Activated CD4-positive, alpha-beta T cell treated with anti-CD3 and anti-CD28 coated beads for 48 hours (primary cell): ENCODE measurements around the gene MEGF6.

Experiments used
- DNase-seq: peaks from one replicate; pipeline ENCODE4 v3.0.0-alpha.2; 2020

MEGF6 gene

GRCh38 chr1:3499611-3500010 is 111.7 kb downstream of the MEGF6 start:
- DNase-seq = no peak

- no peak for DNase-seq
Measured at GRCh38 chr1:3498986-3499385, 112.3 kb downstream of the MEGF6 start.

GRCh38 chr1:3498246-3498930 is 112.9 kb downstream of the MEGF6 start:
- no peak for DNase-seq

- no peak for DNase-seq
Measured at GRCh38 chr1:3497521-3497920, 113.8 kb downstream of the MEGF6 start.

GRCh38 chr1:3496916-3497315 is 114.4 kb downstream of the MEGF6 start:
- DNase-seq = no peak

- DNase-seq = no peak
Measured at GRCh38 chr1:3495776-3496745, 115.2 kb downstream of the MEGF6 start.

GRCh38 chr1:3494321-3495308 is 116.7 kb downstream of the MEGF6 start:
- DNase-seq = no peak

- DNase-seq = no peak
Measured at GRCh38 chr1:3492545-3493246, 118.6 kb downstream of the MEGF6 start.

- peak; percentile 89 for DNase-seq
Measured at GRCh38 chr1:3491291-3492246, 119.7 kb downstream of the MEGF6 start.

GRCh38 chr1:3490046-3490745 is 121.1 kb downstream of the MEGF6 start:
- DNase-seq = no peak

GRCh38 chr1:3488432-3488831 is 122.9 kb downstream of the MEGF6 start:
- DNase-seq = no peak

- no peak for DNase-seq
Measured at GRCh38 chr1:3485016-3485415, 126.3 kb downstream of the MEGF6 start.

- DNase-seq = peak; percentile 62
Measured at GRCh38 chr1:3483801-3484444, 127.4 kb downstream of the MEGF6 start.

- DNase-seq = no peak
Measured at GRCh38 chr1:3483380-3483779, 127.9 kb downstream of the MEGF6 start.

GRCh38 chr1:3482378-3482849 is 128.9 kb downstream of the MEGF6 start:
- peak; percentile 38 for DNase-seq

- DNase-seq = no peak
Measured at GRCh38 chr1:3481836-3482375, 129.4 kb downstream of the MEGF6 start.

- DNase-seq = no peak
Measured at GRCh38 chr1:3481046-3481445, 130.3 kb downstream of the MEGF6 start.

GRCh38 chr1:3480369-3480719 is 131.0 kb downstream of the MEGF6 start:
- DNase-seq = no peak
